HEK293T (cell line): ENCODE results near the gene INPP5D.

ENCODE experiments used
- BHLHE40 ChIP-seq: fragments of 450-650 bp; IDR thresholded peaks from 2 replicates; pipeline ENCODE4 v1.6.1; 2016; ENCODE audit warnings: mild to moderate bottlenecking, moderate library complexity, borderline replicate concordance
- FOXK2 ChIP-seq: fragments of 450-650 bp; IDR thresholded peaks from 2 replicates; pipeline ENCODE4 v1.6.1; 2016; ENCODE audit warnings: mild to moderate bottlenecking
- FOXM1 ChIP-seq: fragments of 450-650 bp; IDR thresholded peaks from 2 replicates; pipeline ENCODE4 v1.6.1; 2017; ENCODE audit warnings: mild to moderate bottlenecking, borderline replicate concordance
- LEF1 ChIP-seq: fragments of 450-650 bp; IDR thresholded peaks from 2 replicates; pipeline ENCODE4 v1.6.1; 2017; ENCODE audit warnings: mild to moderate bottlenecking, borderline replicate concordance
- NFRKB ChIP-seq: fragments of 450-650 bp; IDR thresholded peaks from 2 replicates; pipeline ENCODE4 v1.6.1; 2016; ENCODE audit warnings: mild to moderate bottlenecking, moderate library complexity
- SP1 ChIP-seq: fragments of 450-650 bp; IDR thresholded peaks from 2 replicates; pipeline ENCODE4 v1.6.1; 2017
- TARDBP ChIP-seq: fragments of 450-650 bp; IDR thresholded peaks from 2 replicates; pipeline ENCODE4 v1.6.1; 2016
- ZNF384 ChIP-seq: fragments of 450-650 bp; IDR thresholded peaks from 2 replicates; pipeline ENCODE4 v1.6.1; 2016

DNA sequence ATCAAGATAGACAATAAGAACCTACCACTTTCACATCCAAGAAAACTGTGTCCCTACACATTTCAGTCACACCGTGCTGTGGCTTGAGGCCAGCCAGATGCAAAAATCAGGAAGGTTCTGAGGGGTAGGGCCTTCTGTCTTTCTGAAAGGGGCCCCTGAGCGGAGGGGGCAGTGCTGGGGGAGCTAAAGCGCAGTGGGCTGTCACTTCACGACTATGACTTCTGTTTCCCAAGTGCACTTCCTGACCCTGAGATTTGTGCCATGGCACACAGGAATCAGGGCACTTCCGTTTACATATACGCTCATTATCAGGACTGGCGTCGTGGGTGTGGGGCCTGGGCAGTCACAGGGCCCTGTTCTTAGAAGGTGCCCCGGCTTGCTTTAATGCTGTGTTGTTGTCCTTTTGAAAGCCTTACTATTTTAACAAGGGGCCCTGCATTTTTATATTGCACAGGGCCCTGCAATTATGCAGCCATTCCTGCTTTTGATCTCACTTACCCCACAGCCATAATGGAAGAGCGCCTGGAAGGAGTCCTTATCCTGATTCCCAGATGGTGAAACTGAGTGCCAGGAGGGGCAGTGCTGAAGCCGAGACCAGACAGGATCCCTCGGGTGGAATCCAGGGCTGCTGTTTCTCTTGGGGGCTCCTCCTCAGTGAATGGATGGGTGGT is 47.7 kb upstream of the INPP5D start:
- TF ChIP-seq LEF1 (no peak), ZNF384 (no peak), SP1 (no peak), TARDBP (no peak), NFRKB (no peak), FOXM1 (no peak), FOXK2 (no peak), BHLHE40 (no peak)
